NCI-H2196 (cell line): ENCODE results near the gene HM13.
"Not testable (repeated sequence)": the region's sequence is repeated elsewhere in the genome, so short reads cannot be mapped to it uniquely, and the experiment has no call there.

Experiments used
- DNase-seq: peaks from one replicate; lab custom pipeline; 2025; ENCODE audit not compliant: unreplicated experiment; lab: John Stamatoyannopoulos, UW

HM13 gene, protein sequence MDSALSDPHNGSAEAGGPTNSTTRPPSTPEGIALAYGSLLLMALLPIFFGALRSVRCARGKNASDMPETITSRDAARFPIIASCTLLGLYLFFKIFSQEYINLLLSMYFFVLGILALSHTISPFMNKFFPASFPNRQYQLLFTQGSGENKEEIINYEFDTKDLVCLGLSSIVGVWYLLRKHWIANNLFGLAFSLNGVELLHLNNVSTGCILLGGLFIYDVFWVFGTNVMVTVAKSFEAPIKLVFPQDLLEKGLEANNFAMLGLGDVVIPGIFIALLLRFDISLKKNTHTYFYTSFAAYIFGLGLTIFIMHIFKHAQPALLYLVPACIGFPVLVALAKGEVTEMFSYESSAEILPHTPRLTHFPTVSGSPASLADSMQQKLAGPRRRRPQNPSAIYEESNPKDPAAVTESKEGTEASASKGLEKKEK

DNA sequence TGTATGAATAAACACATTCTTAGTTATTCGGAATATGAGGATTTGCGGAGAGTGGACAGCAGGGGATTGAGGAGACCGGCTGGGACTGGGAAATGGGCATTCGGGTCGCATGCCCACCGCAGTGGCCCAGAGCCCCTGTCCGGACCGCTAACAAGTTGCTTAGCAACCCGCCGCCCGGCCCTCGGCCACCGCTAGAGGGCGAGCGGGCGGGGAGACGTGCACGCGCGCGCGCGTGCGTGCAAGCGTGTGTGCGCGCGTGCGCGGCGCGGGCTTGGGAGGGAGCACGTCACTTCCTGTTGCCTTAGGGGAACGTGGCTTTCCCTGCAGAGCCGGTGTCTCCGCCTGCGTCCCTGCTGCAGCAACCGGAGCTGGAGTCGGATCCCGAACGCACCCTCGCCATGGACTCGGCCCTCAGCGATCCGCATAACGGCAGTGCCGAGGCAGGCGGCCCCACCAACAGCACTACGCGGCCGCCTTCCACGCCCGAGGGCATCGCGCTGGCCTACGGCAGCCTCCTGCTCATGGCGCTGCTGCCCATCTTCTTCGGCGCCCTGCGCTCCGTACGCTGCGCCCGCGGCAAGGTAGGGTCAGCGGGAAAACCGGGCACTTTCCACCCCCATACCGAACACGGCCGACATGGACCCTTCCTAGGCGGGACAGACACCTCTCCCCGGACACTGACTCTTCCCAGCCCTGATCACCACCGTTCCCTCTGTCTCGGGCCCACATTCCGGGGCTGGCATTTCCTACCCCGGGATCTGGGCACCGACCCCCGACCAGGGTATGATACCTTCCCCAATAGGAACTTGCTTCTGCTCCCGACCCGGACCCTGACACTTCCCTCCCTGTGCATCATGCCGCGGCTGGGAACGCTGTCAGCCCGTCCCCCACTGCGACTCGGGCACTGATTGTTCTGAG, at the start of gene HM13:
Gene HM13 (plus strand): TSS at position 289 of the 918 bp plus-strand sequence. CDS start 110 bp downstream, at position 399.
- peak; percentile 97 for DNase-seq

DNA sequence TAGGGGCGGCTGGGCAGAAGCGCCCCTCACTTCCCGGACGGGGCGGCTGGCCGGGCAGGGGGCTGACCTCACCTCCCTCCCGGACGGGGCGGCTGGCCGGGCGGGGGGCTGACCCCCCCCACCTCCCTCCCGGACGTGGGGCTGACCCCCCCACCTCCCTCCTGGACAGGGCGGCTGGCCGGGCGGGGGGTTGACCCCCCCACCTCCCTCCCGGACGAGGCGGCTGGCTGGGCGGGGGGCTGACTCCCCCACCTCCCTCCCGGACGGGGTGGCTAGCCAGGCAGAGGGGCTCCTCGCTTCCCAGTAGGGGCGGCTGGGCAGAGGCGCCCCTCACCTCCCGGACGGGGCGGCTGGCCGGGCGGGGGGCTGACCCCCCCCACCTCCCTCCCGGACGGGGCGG, 43.3 kb upstream of the HM13 start:
- not testable (repeated sequence) for DNase-seq

DNA sequence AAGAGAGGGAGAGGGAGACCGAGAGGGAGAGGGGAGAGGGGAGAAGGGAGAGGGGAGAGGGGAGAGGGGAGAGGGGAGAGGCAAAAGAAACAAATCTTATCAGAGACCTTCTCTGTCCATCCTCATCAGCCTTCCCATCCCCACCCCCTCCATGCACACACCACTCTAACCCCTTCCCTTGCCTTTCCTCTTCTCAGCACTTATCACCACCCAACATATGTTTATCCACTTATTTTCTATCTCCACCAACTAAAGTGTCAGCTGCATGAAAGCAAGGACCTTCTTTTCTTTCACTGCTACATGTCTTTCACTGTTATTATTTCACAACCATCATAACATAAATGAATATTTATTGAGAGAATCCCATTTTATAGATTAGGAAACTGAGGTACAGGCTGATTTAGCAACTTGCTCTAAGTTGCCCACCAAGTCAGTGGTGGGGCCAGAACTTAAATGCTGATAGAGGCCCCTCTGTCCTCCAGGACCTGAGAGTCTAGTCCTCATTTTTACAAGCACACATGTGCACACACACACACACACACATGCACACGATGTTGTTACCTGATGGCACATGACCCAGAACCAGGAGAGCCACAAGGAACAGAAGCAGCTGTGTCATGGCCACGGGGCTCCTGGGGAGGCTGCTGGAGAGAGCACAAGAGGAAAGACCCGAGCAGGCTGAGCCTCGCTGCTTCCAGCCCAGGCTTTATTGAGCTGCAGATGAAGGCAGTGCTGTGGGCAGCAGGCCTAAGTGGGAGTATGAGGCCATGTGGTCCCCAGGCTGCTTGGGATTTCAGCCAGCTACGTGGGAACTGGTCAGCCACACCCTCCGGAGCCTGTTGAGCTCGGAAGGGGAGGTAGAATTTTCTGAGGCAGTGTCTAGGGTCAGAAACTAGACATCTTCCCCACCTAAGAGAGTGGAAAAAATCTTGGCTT, 41.6 kb upstream of the HM13 start:
- DNase-seq = no peak

DNA sequence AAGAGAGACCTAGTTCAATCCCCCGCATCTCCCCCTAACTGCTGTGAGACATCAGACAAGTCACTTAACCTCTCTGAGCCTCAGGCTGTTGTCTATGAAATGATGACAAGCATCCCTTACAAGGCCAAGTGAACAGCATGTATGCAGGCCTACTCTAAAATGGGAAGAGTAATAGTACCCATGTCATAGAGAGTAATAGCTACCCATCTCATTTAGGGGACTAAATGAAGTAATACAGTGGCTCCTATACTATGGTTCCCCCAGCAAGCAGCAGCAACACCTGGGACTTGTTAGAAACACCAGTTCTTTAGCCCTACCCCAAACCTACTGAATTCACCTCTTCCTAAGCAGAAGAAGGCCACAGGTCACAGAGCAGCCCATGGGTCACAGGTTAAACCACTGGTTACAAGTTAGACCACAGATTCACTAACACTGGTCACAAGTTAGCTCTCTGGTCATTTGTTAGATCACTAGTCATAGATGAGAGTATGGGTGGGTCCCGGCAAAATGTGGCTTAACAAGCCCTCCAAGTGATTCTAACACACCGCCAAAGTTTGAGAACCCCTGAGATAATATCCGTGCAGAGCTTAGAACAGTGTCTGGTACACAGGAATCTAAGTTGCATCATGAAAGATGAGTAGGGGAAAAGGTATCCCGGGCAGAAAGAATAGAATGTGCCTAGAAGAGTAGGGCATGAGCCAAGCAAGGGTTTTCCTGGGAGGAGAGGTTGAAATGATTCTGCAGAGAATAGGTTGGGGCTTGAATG, 40.7 kb upstream of the HM13 start:
- DNase-seq = no peak

DNA sequence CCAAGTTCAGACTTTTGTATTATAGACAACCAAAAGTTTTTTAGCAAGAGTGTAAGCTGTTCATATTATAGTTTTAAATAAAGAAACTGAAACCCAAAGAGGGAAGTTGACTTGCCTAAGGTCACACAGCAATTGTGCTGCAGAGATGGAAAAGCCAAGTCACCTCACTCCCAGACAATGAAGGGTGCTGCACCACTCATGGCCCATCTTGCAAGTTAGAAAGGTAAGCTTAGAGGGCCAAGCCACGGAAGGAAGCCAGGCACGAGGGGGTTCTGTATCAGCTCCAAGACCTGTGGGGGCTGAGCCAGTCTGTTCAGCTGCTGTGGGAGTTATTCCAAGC, 40.2 kb upstream of the HM13 start:
- no peak for DNase-seq

DNA sequence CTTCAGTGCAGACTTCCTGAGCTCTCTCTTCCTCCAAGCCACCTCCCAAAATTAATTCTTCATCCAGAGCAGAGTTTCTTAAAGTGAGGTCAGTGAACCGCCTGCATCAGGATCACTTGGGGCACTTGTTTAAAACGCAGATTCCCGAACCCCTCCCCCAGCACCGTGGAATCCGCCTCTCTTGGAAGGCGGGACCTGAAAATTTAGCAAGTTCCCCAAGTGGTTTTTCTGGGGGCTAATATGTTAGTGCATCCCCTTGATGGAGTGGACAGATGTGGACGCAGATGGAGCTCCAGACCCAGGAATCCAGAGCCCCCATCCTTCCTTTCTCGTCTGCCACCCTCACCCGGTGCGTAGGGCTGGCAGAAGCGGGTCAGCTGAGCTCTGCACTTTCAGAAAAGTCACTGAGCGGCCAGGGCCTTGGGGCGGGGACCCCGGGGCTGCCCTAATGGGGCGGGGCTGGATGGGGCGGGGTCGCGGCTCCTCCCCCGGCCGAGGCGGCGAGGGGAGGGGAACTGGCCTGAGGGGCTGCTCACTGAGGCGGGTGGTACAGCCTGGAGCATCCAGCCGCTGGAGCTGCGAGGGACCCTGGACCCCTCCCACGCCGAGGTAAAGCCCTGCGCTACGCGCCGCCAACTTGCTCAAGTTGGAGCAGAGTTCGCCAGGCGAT, 39.3 kb upstream of the HM13 start, which contains the start of the genes DEFB124 and REM1:
Gene DEFB124 (minus strand): TSS at position 370 of the 670 bp plus-strand sequence. CDS start 2,114 bp downstream, outside the sequence.
Gene REM1 (plus strand): TSS at position 531 of the 670 bp plus-strand sequence. CDS start 1,158 bp downstream, outside the sequence.
- no peak for DNase-seq

DNA sequence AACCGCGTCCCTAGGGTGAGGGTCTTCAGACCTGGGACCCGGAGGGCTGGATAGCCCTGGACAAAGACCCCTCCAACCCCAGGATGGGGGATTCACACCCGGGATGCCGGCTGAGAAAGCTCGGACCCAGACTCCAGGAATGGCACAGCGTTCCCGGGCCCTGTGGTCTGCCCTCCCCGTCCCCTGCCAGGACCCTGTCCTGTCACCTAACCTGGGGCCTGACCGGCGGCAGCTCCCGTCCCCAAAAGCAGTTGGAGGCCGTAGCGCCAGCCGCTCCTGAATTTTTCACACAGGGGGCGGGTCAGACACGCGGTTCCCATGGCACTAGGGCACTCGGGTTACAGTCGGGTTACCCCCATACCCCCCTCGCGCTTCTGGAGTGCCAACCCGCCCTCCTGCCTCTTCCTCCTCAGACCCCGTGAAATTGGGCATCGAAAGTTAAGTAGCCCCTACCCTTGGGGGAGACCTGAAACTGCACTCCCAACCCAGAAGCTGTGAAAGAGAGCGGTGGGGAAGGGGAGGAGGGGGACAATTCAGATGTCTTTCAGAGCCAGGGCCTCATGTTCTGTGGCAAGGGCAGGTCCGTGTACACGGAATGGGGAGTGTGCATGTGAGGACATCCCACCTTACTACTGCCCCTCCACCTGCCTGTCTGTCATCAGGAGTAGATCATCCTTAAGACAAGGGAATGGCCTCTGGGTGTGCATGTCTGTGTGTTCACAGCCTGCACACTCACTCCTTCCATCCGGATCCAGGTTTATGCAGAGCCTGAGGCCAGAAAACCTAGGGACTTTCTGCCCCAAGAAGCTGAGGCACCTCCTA, 38.6 kb upstream of the HM13 start:
- DNase-seq = no peak

DNA sequence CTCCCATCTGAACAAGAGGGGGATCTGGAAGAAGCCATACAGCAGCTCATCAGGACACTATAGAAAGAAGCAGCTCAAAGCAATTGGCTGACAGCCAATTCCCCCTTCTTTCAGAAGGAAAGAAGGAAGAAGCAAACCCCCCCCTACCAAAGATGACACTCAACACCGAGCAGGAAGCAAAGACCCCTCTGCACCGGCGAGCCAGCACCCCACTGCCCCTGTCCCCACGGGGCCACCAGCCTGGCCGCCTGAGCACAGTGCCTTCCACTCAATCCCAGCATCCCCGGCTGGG, 38.0 kb upstream of the HM13 start:
- DNase-seq = no peak

DNA sequence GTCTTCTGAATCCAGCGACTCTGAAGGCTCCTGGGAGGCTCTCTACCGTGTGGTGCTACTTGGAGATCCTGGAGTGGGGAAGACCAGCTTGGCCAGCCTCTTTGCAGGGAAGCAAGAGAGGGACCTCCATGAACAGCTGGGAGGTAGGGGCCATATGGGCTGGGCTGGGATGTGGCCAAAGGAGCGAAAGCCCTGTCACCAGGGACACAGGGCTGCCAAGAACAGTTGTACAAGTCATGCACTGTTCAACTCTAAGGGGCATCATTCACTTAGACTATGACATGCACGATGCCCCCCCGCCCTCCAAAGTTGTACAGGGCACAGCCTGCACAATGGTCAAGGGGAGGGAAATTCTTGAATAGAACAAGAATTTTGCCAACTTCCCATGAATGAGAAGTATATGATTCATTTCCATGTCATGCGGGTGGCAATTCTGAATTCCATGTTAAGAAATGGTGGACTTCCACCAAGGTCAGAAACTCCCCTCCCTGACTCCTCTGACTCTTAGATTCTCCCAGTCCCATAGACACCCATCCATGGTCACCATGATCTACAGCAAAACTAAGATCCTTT, 37.5 kb upstream of the HM13 start:
- DNase-seq = no peak

DNA sequence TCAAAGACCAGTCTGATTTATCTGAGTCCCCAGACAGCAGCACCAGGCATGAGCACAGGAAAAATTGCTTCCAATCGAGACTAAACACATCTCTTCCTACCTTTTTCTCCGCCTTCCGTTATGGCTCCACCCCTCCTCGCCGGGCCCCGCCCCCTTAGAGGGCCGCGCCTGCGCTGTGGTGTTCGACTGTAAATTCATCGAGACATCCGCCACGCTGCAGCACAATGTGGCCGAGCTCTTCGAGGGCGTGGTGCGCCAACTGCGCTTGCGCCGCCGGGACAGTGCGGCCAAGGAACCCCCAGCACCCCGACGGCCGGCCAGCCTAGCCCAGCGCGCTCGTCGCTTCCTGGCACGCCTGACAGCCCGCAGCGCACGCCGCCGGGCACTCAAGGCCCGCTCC, 30.2 kb upstream of the HM13 start:
- DNase-seq = no peak

DNA sequence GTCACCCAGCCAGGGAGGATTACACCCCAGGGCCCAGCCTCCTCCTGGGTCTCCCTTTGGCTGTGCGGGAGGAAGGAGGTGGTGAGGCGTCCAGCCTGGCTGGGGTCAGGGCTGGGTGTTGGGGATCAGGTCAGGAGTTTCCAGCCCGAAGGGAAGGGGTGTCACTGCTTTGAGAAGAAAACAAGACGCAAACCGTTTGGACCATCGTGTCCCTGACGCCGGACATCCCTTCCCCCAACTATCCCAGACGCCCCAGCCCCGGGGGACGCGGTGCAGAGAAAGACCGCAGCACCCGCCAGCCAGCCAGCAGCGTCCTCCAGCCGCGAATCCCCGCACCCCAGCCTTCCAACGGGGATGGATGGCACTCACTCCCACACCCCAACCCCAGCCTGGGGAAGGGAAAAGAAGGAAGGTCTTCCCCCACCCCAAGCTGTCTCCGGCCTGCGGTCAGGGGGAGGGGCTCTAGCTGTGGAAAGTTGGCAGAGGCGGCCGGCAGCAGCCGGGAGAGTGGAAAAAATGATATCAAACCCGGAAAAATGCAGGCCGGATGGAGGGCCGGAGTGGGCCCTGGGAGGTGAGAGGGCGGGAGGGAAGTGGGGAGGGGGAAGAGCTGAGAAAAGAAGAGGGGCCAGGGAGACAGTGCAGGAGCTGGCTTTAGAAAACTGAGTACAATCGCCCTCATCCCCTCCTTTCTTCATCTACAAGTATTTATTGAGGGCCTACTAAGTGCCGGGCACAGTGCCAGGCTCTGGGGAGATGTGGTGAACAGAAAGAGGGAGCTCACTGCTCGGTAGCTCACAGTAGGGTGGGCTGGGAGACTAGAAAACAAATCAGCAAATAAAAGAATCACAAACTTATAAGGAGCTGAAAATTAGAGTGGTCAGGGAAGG, 28.5 kb upstream of the HM13 start:
- DNase-seq = no peak

DNA sequence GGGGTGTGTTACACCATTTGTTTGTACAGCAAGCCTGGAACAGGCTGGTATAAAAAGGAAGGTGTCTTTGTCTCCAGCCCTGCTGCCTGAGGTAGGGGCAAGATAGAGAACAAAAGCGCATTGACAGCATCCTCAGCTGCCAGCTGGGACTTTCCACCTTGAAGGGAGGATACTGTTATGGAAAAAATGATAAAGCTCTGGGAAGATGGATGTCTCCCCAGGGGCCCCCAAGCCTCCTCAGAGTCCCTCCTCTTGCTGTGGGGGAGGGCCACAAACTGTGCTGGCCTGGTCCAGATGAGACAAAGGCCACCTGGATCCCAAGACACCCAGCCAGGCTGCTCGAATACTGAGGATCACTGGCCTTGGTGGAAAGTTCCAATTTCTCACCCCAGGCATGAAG, 26.1 kb upstream of the HM13 start:
- DNase-seq = no peak

DNA sequence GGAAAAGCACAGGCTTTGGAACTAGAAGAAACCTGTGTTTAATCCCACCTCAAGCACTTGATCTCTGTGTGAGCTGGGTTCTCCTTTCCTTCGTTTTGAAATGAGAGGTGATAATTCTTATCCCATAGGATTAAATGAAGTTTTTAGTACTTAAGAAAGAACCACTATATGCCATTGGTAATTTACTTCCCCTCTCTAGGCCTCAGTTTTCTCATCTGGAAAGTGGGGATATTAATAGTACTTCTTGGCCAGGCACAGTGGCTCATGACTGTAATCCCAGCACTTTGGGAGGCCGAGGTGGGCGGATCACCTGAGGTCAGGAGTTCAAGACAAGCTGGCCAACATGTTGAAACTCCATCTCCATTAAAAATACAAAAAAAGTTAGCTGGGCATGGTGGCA, 25.1 kb upstream of the HM13 start:
- DNase-seq = no peak

DNA sequence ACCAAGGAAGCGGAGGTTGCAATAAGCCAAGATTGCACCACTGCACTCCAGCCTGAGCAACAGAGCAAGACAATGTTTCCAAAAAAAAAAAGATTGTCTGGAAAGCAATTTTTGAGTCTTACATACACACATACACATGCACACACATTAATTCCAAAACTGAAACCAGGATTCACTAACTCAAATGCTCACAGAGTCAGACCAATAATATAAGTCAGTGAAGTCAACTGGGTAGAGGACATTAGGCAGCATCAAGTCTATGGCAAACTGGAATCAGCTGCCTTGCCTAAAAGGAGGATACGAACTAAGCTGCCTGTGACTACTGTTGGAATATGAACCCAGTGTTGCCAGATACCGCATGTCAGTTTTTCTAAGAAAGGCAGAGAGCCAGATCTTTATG, 23.5 kb upstream of the HM13 start:
- no peak for DNase-seq

DNA sequence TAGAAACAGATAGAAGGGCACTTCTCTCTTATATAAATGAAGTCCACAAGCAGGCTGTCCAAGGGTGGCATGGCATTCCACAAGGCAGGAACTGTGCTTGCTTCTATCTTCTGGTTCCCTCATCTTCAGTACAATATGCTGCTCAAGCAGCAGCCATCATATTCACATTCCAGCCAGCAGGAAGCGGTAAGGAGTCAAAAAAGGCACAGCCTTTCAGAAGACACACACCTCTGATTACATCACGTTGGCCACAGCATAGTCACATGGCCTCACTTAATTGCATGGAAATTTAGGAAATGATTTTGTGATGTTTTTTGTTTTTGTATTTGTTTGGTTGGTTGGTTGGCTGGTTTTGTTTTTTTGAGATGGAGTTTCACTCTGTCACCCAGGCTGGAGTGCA, 20.1 kb upstream of the HM13 start:
- DNase-seq = no peak

DNA sequence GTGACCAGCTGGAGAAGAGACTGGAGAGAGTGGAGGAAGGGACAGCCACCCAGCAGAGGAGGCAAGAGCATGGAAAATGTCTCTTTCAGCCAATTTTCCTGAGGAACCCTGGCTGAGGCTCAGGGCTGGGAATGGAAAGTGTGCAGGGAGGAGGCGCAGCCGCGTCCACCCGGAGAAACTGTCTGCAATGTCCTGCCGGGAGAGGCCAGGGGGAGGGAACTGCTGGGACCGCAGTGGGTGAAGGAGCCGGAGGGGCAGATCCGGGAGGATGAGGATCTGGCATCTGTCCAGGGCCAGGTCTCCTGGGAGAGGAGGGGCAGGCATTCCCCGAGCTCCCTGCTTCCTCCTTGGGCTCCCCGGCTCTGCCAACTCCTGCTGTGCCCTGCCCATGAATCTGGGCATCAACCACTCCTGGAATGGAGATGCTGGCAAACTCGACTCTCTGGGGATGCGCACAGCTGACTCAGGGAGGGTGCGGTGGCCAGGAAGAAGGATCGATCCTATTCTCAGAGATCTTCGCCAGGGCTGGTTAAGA, 17.4 kb upstream of the HM13 start:
- DNase-seq = no peak

DNA sequence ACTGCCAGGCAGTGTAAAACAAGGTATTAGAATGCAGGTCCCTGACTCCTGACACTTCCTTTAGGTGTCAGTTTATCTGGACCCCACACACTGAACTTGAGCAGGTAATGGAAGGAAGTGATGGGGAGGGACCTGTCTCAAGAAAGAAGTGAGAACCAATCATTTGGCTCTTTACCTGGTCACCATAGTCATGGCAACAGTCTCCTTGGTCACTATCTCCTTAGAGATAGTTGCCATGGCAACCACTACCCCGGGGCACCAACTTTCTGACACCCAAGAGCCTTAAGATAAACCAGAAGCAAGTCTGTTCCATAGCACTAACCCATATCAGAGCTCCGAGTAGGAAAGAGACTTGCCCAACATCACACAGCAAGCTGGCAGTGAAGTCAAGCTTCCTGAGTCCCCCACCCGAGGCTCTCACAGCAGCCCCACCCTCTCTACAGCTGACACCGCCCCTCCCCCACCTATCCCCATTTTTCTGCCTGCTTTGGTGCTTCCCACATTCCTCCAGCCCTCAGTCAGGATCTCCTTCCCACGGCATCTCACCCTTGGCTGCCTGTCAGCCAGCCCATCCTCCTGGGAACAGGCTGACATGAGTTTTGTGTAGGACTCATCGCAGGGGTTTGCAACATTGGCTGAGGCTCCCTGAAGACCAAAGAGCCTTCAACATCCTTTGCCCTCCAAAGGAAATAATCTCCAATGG, 16.3 kb upstream of the HM13 start:
- peak; percentile 8 for DNase-seq
